HG03571 (cell line): Measurements from ENCODE around the gene LAMA1.

Experiments used
- ATAC-seq: cut with Tn5 transposase; IDR thresholded peaks from one replicate; pipeline ENCODE4 v1.9.1; 2021; ENCODE audit not compliant: unreplicated experiment

LAMA1 gene

DNA sequence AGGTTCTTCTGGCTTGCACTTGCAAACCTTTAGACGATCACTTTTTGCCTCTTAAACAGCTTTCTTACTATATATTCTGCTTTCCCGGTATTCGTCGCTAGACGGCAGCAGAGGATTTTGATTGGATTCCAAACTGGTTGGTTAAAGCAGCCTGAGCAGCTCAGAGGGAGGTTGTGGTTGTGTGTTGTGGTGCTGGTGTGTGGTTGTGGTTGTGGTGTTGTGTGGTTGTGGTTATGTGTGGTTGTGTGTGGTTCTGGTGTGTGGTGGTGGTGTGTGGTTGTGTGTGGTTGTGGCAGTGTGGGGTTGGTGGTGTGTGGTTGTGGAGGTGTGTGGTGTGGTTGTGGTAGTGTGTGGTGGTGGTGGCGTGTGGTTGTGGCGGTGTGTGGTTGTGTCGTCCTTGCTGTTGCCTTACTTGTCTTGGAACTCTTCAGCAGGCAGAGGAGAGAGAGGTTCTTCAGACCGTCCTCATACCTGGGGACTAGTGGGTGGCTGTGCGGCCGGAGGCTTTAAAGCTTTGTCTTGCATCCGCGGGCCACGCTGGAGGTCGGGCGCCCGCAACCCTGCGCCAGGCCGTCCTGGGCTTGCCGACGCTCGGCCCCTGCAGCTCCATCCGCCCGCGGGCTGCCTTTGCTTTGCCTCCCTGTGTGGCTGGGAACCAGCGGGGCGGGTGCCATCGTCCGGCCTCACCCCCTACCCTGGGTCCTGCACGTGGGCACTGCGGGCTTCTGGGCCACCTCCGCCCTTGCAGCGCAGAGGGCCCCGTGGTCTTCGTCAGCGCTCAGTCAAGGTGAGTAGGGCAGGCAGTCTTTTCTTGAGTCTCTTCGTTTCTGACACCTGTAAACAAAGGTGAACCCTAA, 197.3 kb downstream of the LAMA1 start:
- no peak for ATAC-seq

DNA sequence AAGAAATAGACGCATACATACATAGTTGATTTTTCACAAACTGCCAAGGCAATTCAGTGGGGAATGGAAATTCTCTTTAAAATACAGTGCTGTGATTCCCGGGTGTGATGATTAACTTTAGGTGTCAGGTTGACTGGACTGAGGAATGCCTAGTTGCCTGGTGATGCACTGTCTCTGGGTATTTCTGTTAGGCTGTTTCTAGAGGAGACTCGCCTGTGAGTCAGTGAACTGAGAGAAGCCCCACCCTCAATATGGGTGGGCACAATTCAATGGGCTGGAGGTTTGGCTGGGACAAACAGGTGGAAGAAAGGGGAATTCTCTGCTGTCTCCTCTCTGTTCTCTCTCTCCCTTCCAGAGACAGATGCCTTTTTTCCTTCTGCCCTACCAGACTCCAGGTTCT, 200.5 kb downstream of the LAMA1 start:
- ATAC-seq = no peak

DNA sequence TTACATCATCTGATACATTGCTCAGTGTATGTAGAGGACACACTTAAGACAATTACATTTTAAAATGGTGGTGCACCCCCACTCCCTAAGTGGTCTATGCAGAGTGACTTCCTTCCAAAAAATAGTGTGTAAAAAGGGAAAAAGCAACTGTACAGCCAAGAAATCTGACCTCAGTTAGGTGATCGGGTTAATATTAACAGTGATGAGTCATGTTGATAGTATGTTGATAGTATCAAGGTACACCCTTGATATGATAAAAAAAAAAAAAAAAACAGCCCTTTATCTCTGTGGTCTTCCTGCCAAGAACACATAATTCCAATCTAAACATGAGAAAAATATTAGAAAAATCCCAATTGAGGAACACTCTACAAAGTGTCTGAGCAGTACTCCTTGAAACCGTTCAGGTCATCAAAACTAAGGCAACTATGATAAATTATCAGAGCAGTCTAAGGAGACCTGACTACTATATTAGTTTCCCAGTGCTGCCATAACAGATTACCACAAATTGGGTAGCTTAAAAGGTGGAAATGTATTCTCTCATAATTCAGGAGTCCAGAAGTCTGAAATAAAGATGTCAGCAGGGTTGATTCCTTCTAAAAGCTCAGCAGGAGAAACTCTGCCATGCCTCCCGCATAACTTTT, 216.2 kb downstream of the LAMA1 start:
- no peak for ATAC-seq

DNA sequence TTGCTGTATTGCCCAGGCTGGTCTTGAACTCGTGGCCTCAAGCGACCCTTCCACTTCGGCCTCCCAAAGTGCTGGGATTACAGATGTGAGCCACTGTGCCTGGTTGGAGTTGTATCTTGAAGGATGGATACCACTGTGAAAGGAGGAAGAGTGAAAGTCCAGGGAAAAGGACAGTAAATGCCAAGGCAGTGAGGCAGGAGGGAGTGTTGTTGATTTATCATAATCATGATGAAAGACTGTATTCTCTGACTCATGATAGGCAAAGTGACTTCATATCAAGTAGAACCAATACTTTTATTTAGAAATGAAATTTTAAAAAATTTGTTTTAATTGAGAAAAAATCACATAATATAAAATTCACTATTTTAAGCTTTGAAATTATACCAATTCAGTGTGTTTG, 225.8 kb downstream of the LAMA1 start:
- ATAC-seq = no peak
